BE2C (cell line): ENCODE results near the gene NEURL1B.

Experiments
- DNase-seq: peaks from one replicate; pipeline ENCODE4 v3.0.0-alpha.2; 2020
- H3K27me3 ChIP-seq: fragments of 250-450 bp; sonication (Bioruptor Pico); 2 replicates; pipeline ENCODE4 v1.5.1; 2020; ENCODE audit warnings: mild to moderate bottlenecking
- H3K36me3 ChIP-seq: fragments of 250-450 bp; sonication (Bioruptor Pico); 2 replicates; pipeline ENCODE4 v1.5.1; 2020; ENCODE audit warnings: mild to moderate bottlenecking
- H3K4me1 ChIP-seq: fragments of 250-450 bp; sonication (Bioruptor Pico); 2 replicates; pipeline ENCODE4 v1.5.1; 2020
- H3K4me3 ChIP-seq: 2 replicates; pipeline ENCODE4 v1.5.1; 2011; ENCODE audit warnings: low read depth, low read length
- H3K9me3 ChIP-seq: fragments of 250-450 bp; sonication (Bioruptor Pico); 2 replicates; pipeline ENCODE4 v1.5.1; 2020
- CTCF ChIP-seq: IDR thresholded peaks from 2 replicates; pipeline ENCODE4 v1.5.1; 2012; ENCODE audit warnings: mild to moderate bottlenecking, low read depth, low read length

NEURL1B gene

GRCh38 chr5:172700365-172701290, 59.6 kb downstream of the NEURL1B start:
- Histone ChIP-seq H3K4me3 (no peak overlapping the region), H3K36me3 (no peaks in the 10 kb centered on the region), H3K4me1 (no peaks in the 10 kb centered on the region; the same call in 1 of the 2 replicates), H3K9me3 (no peaks in the 10 kb centered on the region), H3K27me3 (0 out of 2 replicates have a peak, but pooled peaks cover 5% of the 10 kb centered on the region)
- no peak for TF ChIP-seq CTCF
- DNase-seq: no peak

- DNase-seq: no peak
- Histone ChIP-seq H3K4me3 (no peak overlapping the region), H3K9me3 (no peaks in the 10 kb centered on the region), H3K36me3 (no peaks in the 10 kb centered on the region), H3K4me1 (no peaks in the 10 kb centered on the region; the same call in 1 of the 2 replicates), H3K27me3 (0 out of 2 replicates have a peak, but pooled peaks cover 5% of the 10 kb centered on the region)
- TF ChIP-seq CTCF: no peak
Observed at GRCh38 chr5:172701291-172701656, 60.2 kb downstream of the NEURL1B start.

GRCh38 chr5:172703952-172704351, 62.9 kb downstream of the NEURL1B start:
- no peaks in the 10 kb centered on the region for H3K36me3 ChIP-seq
- 0 out of 2 replicates have a peak, but pooled peaks cover 5% of the 10 kb centered on the region for H3K27me3 ChIP-seq
- no peak overlapping the region for H3K4me3 ChIP-seq
- TF ChIP-seq CTCF: no peak
- no peaks in the 10 kb centered on the region for H3K9me3 ChIP-seq
- DNase-seq: no peak
- no peaks in the 10 kb centered on the region for H3K4me1 ChIP-seq

GRCh38 chr5:172705576-172706084, 64.6 kb downstream of the NEURL1B start:
- DNase-seq: no peak
- no peak for TF ChIP-seq CTCF
- no peaks in the 10 kb centered on the region for H3K36me3 ChIP-seq
- H3K9me3 ChIP-seq: no peaks in the 10 kb centered on the region
- no peaks in the 10 kb centered on the region for H3K4me1 ChIP-seq
- 0 out of 2 replicates have a peak, but pooled peaks cover 5% of the 10 kb centered on the region for H3K27me3 ChIP-seq
- H3K4me3 ChIP-seq: no peak overlapping the region

- TF ChIP-seq CTCF: no peak
- Histone ChIP-seq H3K9me3 (no peaks in the 10 kb centered on the region), H3K4me3 (no peak overlapping the region), H3K27me3 (no peaks in the 10 kb centered on the region), H3K4me1 (no peaks in the 10 kb centered on the region), H3K36me3 (no peaks in the 10 kb centered on the region)
- no peak for DNase-seq
Observed at GRCh38 chr5:172706796-172707195, 65.7 kb downstream of the NEURL1B start.
